RWPE1 (cell line): ENCODE data around the gene STXBP4.

ENCODE experiments used
- CTCF ChIA-PET: fragments of 350-600 bp; sonication (Branson Sonifier 250); formaldehyde crosslinking; extraction: SDS; loops from one replicate; lab custom pipeline; 2021; lab: Yijun Ruan, JAX
- POLR2A ChIA-PET: fragments of 400-600 bp; formaldehyde crosslinking; extraction: SDS; loops from one replicate; lab custom pipeline; 2020; ENCODE audit warnings: antibody characterized with exemption; ENCODE audit not compliant: low non-redundant PET; lab: Yijun Ruan, JAX
- DNase-seq: peaks from one replicate; pipeline ENCODE4 v3.0.0; 2012; ENCODE audit warnings: low spot score
- H3K27ac ChIP-seq: fragments of 450-650 bp; 2 replicates; pipeline ENCODE4 v1.5.1; 2017
- CTCF ChIP-seq: fragments of 450-650 bp; conservative IDR thresholded peaks from 2 replicates; pipeline ENCODE4 v1.5.1; 2017; ENCODE audit warnings: low read depth, mild to moderate bottlenecking

STXBP4 gene

DNA sequence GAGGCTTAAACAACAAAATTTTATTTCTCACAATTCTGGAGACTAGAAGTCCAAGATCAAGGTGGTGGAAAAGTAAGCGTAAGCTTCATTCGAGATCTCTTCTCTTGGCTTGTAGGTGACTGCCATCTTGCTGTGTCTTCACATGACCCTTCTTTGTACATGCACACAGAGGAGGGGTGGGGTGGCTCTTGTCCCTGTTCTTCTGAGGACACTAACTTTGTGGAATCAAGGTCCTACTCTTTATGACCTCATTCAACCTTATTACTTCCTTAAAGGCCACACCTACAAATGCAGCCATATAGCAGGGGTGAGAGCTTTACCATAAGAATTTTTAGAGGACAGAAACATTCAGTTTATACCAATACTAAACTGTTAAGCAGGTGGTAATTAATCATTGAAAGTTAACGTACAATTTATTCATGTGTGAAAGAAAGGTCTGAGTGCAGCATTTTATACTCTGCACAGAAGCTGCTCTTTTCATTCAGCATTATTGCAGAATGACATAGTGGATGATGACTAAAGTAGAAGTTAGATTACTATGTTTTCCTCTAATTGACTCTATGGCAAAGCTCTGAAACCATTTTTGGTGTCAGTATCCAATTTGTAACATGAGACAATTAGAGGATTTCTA lies 156.3 kb downstream of the STXBP4 start:
- POLR2A ChIA-PET, result no interaction called here
- no peak for DNase-seq
- CTCF ChIA-PET, result no interaction called here
- H3K27ac ChIP-seq, result no peak overlapping the region
- TF ChIP-seq CTCF, result no peak

GRCh38 chr17:55133583-55133982 lies 165.0 kb downstream of the STXBP4 start:
- POLR2A ChIA-PET, result no interaction called here
- H3K27ac ChIP-seq, result no peak overlapping the region
- no peak for DNase-seq
- TF ChIP-seq CTCF, result no peak
- CTCF ChIA-PET, result no interaction called here

DNA sequence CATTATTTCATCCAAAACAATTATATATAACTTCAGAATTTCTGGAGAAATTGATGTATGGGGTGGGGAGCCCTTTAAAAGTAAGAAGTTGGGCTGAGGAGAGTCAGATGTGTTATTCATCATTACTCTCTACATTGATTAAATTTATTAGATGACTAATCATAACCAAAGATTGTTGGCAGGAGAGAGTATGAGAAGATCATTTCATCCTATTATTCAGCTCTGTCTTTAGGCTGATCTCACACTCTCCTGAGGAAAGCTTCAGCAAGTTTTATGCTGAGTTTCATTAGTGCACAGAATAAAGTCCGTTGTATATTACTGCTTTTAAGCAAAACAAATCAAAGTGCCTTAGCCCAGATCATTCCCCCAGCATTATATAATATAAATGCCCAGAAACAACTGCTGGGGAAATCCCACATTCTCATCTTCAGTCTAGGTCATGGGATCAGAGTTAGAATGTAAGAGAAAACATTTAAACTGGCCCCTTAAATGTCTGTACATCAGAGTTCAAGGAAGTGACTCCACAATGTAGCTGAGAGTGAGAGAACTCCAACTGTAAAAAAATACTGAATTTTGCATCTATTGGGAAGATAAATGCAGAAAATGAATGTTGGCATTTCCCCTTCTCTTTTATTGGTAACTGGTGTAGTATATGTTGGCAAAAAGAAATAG lies 166.1 kb downstream of the STXBP4 start:
- no peak for DNase-seq
- no peak overlapping the region for H3K27ac ChIP-seq
- POLR2A ChIA-PET, result no interaction called here
- CTCF ChIA-PET, result interaction anchor here (0.6 kb wide), 1 partner anchor 108 kb away, joined by 3 read pairs; no protein-coding TSS in a partner anchor
- no peak for TF ChIP-seq CTCF

DNA sequence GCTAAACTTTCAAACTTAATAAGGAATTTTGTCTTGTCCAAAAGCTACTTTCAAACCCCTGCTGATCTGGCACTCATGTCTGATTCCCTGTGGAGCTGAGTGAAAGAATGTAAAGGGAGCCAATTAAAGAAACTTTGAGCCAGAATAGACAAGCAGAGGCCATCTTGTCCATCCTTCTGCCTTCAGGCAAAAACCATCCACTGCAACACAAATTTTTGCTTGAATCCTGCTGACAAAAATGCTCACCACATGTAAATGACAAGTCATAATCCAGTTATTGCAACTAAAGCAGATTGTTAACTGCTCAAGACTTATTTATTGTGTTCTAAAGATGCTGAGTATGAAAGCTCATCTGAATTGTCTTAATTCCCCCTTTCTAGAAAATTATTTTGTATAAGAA lies 172.2 kb downstream of the STXBP4 start:
- TF ChIP-seq CTCF, result no peak
- no peak for DNase-seq
- ChIA-PET CTCF (interaction anchor here (0.6 kb wide), 1 partner anchor 28 kb away, joined by 5 read pairs; no protein-coding TSS in a partner anchor), POLR2A (no interaction called here)
- no peak overlapping the region for H3K27ac ChIP-seq

DNA sequence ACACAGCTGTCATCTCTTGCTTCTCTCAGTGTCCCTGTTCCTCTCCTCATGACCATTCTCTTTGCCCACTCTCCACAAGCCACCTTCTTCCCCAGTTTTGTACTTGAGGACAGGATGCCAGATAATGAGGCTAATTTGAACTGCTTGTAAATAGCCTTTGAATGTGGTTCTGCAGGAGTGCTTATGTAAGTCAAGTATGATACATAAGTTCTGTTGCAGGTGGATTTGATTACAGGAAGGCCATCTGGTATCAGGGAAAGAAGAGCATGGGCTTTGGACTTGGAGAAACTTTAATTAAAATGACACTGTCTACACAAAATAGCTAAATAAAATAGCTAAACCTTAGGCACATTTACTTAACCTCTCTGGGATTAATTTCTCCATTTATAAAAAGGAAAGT lies 176.0 kb downstream of the STXBP4 start:
- DNase-seq, result no peak
- TF ChIP-seq CTCF, result no peak
- CTCF ChIA-PET, result no interaction called here
- POLR2A ChIA-PET, result no interaction called here
- no peak overlapping the region for H3K27ac ChIP-seq

DNA sequence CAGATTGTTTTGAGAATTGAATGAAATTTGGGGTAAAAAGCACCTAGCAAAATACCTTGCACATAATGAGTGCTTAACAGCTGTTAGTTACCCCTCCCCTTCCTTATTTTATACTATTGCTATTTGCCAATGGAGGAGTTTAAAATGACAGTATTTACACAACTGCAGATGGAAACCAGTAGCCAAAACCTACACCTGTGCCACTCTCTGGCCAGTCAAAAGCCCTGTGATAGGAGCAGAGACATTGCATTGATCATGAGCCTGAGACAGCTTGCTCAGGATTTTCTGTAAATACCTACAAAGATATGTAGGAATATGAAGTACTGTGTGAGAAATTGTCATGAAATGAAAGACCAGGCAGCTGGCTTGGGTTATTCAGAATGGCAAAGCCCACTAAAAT lies 180.9 kb downstream of the STXBP4 start:
- no peak for TF ChIP-seq CTCF
- CTCF ChIA-PET, result no interaction called here
- DNase-seq, result no peak
- POLR2A ChIA-PET, result no interaction called here
- no peak overlapping the region for H3K27ac ChIP-seq
